Transverse colon (tissue), 4 donors: ENCODE data around the gene RGMA.

ENCODE experiments used
- CTCF ChIP-seq, 5 experiments: fragments of 200-600 bp in 3 of 5; fragments of 450-650 bp in 2 of 5; sonication (generic) in 3 of 5; IDR thresholded peaks; 1 replicate in 2 of 5; 2 replicates in 3 of 5; pipeline ENCODE4 v1.5.1; 2016 to 2017; ENCODE audit warnings: antibody characterized with exemption in 5 of 5, inconsistent platforms in 3 of 5, mild to moderate bottlenecking in 2 of 5, moderate library complexity in 1 of 5
- EP300 ChIP-seq: sonication (generic); formaldehyde crosslinking; IDR thresholded peaks from one replicate; pipeline ENCODE4 v1.6.1; 2017; ENCODE audit warnings: antibody characterized with exemption, low read depth
- POLR2A ChIP-seq: fragments of 450-650 bp; IDR thresholded peaks from one replicate; pipeline ENCODE4 v1.6.1; 2016; ENCODE audit warnings: antibody characterized with exemption, mild to moderate bottlenecking, moderate library complexity
- POLR2AphosphoS5 ChIP-seq, 3 donors: sonication (generic); formaldehyde crosslinking; IDR thresholded peaks; one replicate each; pipeline ENCODE4 v1.6.1; 2016; ENCODE audit warnings: antibody characterized with exemption in 3 of 3

DNA sequence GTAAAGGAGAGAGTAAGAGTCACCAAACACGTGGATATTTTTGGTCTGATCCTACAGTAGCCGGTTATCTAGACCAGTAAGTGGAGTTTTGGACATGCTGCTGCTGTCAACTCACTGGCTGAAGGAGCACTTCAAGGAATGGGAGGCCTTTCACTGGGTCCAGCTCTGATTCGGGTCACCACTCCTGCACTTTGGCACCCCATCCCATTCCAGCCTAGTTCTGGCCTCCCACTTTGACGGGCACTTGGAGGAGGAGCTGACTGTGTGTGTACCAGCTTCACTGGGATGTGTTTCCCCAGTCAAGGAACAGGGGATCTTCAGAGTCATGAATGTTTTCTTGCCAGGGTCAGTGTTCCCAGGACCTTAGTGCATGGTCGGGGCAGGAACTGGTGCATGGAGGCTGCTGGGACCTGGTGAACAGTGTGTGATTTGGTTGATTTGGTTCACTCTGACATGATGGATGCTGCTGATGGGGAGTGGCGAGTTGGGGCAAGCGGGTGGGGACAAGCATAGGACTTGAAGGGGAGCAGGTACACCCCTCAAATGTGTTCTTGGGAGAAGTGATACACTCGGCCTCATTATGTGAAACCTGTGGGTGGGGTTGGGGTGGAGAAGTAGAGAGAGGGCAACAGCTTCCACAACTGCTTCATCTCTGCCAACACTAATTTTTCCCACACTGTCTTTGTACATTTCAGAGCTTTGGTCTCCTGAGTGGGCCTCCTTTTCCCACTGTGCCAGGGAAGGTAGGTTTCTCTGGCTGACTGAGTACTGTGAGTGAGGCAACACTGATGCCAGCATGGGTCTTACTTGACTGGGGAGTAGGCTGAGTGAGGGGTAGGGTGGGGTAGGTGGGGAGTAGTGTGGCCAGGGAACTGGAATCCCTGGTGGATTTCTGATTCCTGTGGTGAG, 64.0 kb downstream of the RGMA start:
- no peak for TF ChIP-seq POLR2A
- TF ChIP-seq CTCF (IDR thresholded peaks at IDR 0.05): no peak
- no peak for TF ChIP-seq EP300
- no peak for TF ChIP-seq POLR2AphosphoS5 (IDR thresholded peaks at IDR 0.05)
